SK-N-SH treated with all-trans-retinoic acid at 6 μM for 48 hours (cell line): ENCODE data around the gene EID3.

Experiments used
- ATAC-seq: fragments of 200-7000 bp; cut with Tn5 transposase; 3 replicates; pipeline ENCODE4 v1.9.1; 2020; ENCODE audit warnings: mild to moderate bottlenecking, moderate library complexity
- BACH2 ChIP-seq: fragments of 250-450 bp; sonication (Bioruptor Pico); IDR thresholded peaks from 2 replicates; pipeline ENCODE4 v1.9.0; 2021; ENCODE audit warnings: mild to moderate bottlenecking, borderline replicate concordance
- CREB5 ChIP-seq: fragments of 250-450 bp; sonication (Bioruptor Pico); IDR thresholded peaks from 2 replicates; pipeline ENCODE4 v1.5.1; 2020; ENCODE audit warnings: low read depth, mild to moderate bottlenecking, moderate library complexity
- CSDC2 ChIP-seq: fragments of 250-450 bp; sonication (Bioruptor Pico); IDR thresholded peaks from 2 replicates; pipeline ENCODE4 v1.5.0; 2020; ENCODE audit warnings: mild to moderate bottlenecking, moderate library complexity
- CSRNP3 ChIP-seq: fragments of 250-450 bp; sonication (Bioruptor Pico); IDR thresholded peaks from 2 replicates; pipeline ENCODE4 v1.5.1; 2021; ENCODE audit warnings: mild to moderate bottlenecking, moderate library complexity
- ESRRG ChIP-seq: fragments of 250-450 bp; sonication (Bioruptor Pico); IDR thresholded peaks from 2 replicates; pipeline ENCODE4 v1.6.1; 2021; ENCODE audit warnings: mild to moderate bottlenecking
- GLIS3 ChIP-seq: fragments of 250-450 bp; sonication (Bioruptor Pico); IDR thresholded peaks from 2 replicates; pipeline ENCODE4 v1.5.0; 2020; ENCODE audit warnings: mild to moderate bottlenecking, moderate library complexity
- ISL1 ChIP-seq: fragments of 250-450 bp; sonication (Bioruptor Pico); IDR thresholded peaks from 2 replicates; pipeline ENCODE4 v2.1.2; 2022; ENCODE audit warnings: mild to moderate bottlenecking, moderate library complexity
- OSR1 ChIP-seq: fragments of 250-450 bp; sonication (Bioruptor Pico); IDR thresholded peaks from 2 replicates; pipeline ENCODE4 v1.8.0; 2022; ENCODE audit warnings: moderate library complexity, mild to moderate bottlenecking, inconsistent platforms
- PATZ1 ChIP-seq: fragments of 250-450 bp; sonication (Bioruptor Pico); IDR thresholded peaks from 2 replicates; pipeline ENCODE4 v1.8.0; 2020; ENCODE audit warnings: mild to moderate bottlenecking, moderate library complexity, borderline replicate concordance
- POU6F1 ChIP-seq: fragments of 250-450 bp; sonication (Bioruptor Pico); IDR thresholded peaks from 2 replicates; pipeline ENCODE4 v1.8.0; 2021; ENCODE audit warnings: low read depth, mild to moderate bottlenecking, moderate library complexity, borderline replicate concordance
- PPARA ChIP-seq: fragments of 250-450 bp; sonication (Bioruptor Pico); IDR thresholded peaks from 2 replicates; pipeline ENCODE4 v1.5.0; 2020; ENCODE audit warnings: mild to moderate bottlenecking, borderline replicate concordance
- RARB ChIP-seq: fragments of 250-450 bp; sonication (Bioruptor Pico); IDR thresholded peaks from 2 replicates; pipeline ENCODE4 v1.8.0; 2021; ENCODE audit warnings: mild to moderate bottlenecking, moderate library complexity
- SNAI2 ChIP-seq: fragments of 250-450 bp; sonication (Bioruptor Pico); IDR thresholded peaks from 2 replicates; pipeline ENCODE4 v1.5.0; 2020; ENCODE audit warnings: mild to moderate bottlenecking, moderate library complexity
- TCF4 ChIP-seq: fragments of 250-450 bp; sonication (Bioruptor Pico); IDR thresholded peaks from 2 replicates; pipeline ENCODE4 v1.8.0; 2021; ENCODE audit warnings: mild to moderate bottlenecking, moderate library complexity, borderline replicate concordance
- TOX ChIP-seq: fragments of 250-450 bp; sonication (Bioruptor Pico); IDR thresholded peaks from 2 replicates; pipeline ENCODE4 v1.8.0; 2021; ENCODE audit warnings: mild to moderate bottlenecking, moderate library complexity, borderline replicate concordance
- TSHZ2 ChIP-seq: fragments of 250-450 bp; sonication (Bioruptor Pico); IDR thresholded peaks from 2 replicates; pipeline ENCODE4 v1.5.0; 2020; ENCODE audit warnings: mild to moderate bottlenecking, moderate library complexity
- ZC3H10 ChIP-seq: fragments of 250-450 bp; sonication (Bioruptor Pico); IDR thresholded peaks from 2 replicates; pipeline ENCODE4 v1.5.1; 2021; ENCODE audit warnings: mild to moderate bottlenecking, moderate library complexity
- ZFP3 ChIP-seq: fragments of 250-450 bp; sonication (Bioruptor Pico); IDR thresholded peaks from 2 replicates; pipeline ENCODE4 v1.5.0; 2020; ENCODE audit warnings: mild to moderate bottlenecking, moderate library complexity
- ZFP30 ChIP-seq: fragments of 450-650 bp; formaldehyde crosslinking; IDR thresholded peaks from 2 replicates; pipeline ENCODE4 v1.5.0; 2022; ENCODE audit warnings: mild to moderate bottlenecking, moderate library complexity
- ZNF70 ChIP-seq: fragments of 450-650 bp; formaldehyde crosslinking; IDR thresholded peaks from 2 replicates; pipeline ENCODE4 v1.5.0; 2020; ENCODE audit warnings: mild to moderate bottlenecking, moderate library complexity
- ZNF8 ChIP-seq: fragments of 450-650 bp; formaldehyde crosslinking; IDR thresholded peaks from 2 replicates; pipeline ENCODE4 v1.5.0; 2020; ENCODE audit warnings: mild to moderate bottlenecking, moderate library complexity

Gene EID3

DNA sequence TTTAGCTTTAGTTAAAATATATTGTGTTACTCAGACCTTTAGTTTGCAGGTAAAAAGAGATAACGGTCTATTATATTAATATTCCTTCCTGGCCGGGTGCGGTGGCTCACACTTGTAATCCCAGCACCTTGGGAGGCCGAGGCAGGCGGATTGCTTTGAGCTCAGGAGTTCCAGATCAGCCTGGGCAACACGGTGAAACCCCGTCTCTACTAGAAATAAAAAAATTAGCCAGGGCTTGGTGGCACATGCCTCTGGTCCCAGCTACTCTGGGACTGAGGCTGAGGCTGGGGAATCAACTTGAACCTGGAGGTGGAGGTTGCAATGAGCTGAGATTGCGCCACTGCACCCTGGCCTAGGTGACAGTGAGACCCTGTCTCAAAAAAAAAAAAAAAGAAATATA, 13.2 kb upstream of the EID3 start:
- TF ChIP-seq CREB5 (CRISPR knock-in tag) (no peak), TOX (no peak), POU6F1 (CRISPR knock-in tag) (no peak), ESRRG (CRISPR knock-in tag) (no peak), TSHZ2 (no peak), GLIS3 (CRISPR knock-in tag) (no peak), ZFP3 (CRISPR knock-in tag) (no peak), RARB (CRISPR knock-in tag) (no peak), PATZ1 (CRISPR knock-in tag) (no peak), ZFP30 (no peak), PPARA (no peak), TCF4 (CRISPR knock-in tag) (no peak), ISL1 (CRISPR knock-in tag) (no peak), ZC3H10 (no peak), ZNF8 (CRISPR knock-in tag) (no peak), SNAI2 (no peak), OSR1 (CRISPR knock-in tag) (no peak), BACH2 (no peak)
- no peak for ATAC-seq

GRCh38 chr12:104290855-104291254, 12.7 kb upstream of the EID3 start:
- TF ChIP-seq ZFP3 (CRISPR knock-in tag) (no peak), ZNF70 (CRISPR knock-in tag) (no peak), ESRRG (CRISPR knock-in tag) (no peak), ZC3H10 (no peak), TCF4 (CRISPR knock-in tag) (no peak), PPARA (no peak), RARB (CRISPR knock-in tag) (no peak), TSHZ2 (no peak), ISL1 (CRISPR knock-in tag) (no peak), GLIS3 (CRISPR knock-in tag) (no peak), POU6F1 (CRISPR knock-in tag) (no peak), CSRNP3 (CRISPR knock-in tag) (no peak), TOX (no peak), CSDC2 (CRISPR knock-in tag) (no peak), CREB5 (CRISPR knock-in tag) (no peak), PATZ1 (CRISPR knock-in tag) (no peak), OSR1 (CRISPR knock-in tag) (no peak), ZFP30 (no peak)
- TF ChIP-seq, all 23 proteins: peak for 0
- ATAC-seq: no peak
